RWPE1 (cell line): ENCODE data around the gene SYT7.
A peak's percentile ranks its signal among the peaks of the same experiment; 100 is the strongest.

Experiments used
- CTCF ChIA-PET: fragments of 350-600 bp; sonication (Branson Sonifier 250); formaldehyde crosslinking; extraction: SDS; loops from one replicate; lab custom pipeline; 2021; lab: Yijun Ruan, JAX
- POLR2A ChIA-PET: fragments of 400-600 bp; formaldehyde crosslinking; extraction: SDS; loops from one replicate; lab custom pipeline; 2020; ENCODE audit warnings: antibody characterized with exemption; ENCODE audit not compliant: low non-redundant PET; lab: Yijun Ruan, JAX
- DNase-seq: peaks from one replicate; pipeline ENCODE4 v3.0.0; 2012; ENCODE audit warnings: low spot score
- H3K27ac ChIP-seq: fragments of 450-650 bp; 2 replicates; pipeline ENCODE4 v1.5.1; 2017
- CTCF ChIP-seq: fragments of 450-650 bp; conservative IDR thresholded peaks from 2 replicates; pipeline ENCODE4 v1.5.1; 2017; ENCODE audit warnings: low read depth, mild to moderate bottlenecking

Gene SYT7

GRCh38 chr11:61581030-61581928, at the start of gene SYT7:
Gene SYT7, minus strand, starts transcription at chr11:61581076. Its CDS starts 256 bp downstream, at chr11:61580820.
- H3K27ac ChIP-seq: peak within 1 kb of the TSS; percentile 84
- POLR2A ChIA-PET: interaction anchor here (0.6 kb wide), 1 partner anchor 403 kb away, joined by 4 read pairs; no protein-coding TSS in a partner anchor
- DNase-seq: peak; percentile 92
- TF ChIP-seq CTCF: peak; percentile 65
- CTCF ChIA-PET: interaction anchor here (0.6 to 1.1 kb wide), 9 partner anchors 9 to 735 kb away, joined by 3 to 10 read pairs (median 4); no protein-coding TSS in a partner anchor

- no peak for TF ChIP-seq CTCF
- no peak overlapping the region for H3K27ac ChIP-seq
- DNase-seq: no peak
- CTCF ChIA-PET: interaction anchor here (0.6 to 1.2 kb wide), 6 partner anchors 9 to 434 kb away, joined by 3 read pairs; no protein-coding TSS in a partner anchor
- POLR2A ChIA-PET: no interaction called here
These were observed 49.2 kb upstream of the SYT7 start for GRCh38 chr11:61630089-61630488.

- DNase-seq: no peak
- TF ChIP-seq CTCF: no peak
- POLR2A ChIA-PET: no interaction called here
- CTCF ChIA-PET: interaction anchor here (0.5 to 2.8 kb wide), 12 partner anchors 9 to 434 kb away, joined by 3 to 16 read pairs (median 3); no protein-coding TSS in a partner anchor
- no peak overlapping the region for H3K27ac ChIP-seq
These were observed 48.4 kb upstream of the SYT7 start for GRCh38 chr11:61629082-61629833.

- ChIA-PET CTCF (interaction anchor here (0.9 to 2.8 kb wide), 8 partner anchors 10 to 182 kb away, joined by 3 to 16 read pairs (median 4); no protein-coding TSS in a partner anchor), POLR2A (no interaction called here)
- no peak for TF ChIP-seq CTCF
These were observed 47.7 kb upstream of the SYT7 start for GRCh38 chr11:61628662-61628970.

GRCh38 chr11:61627850-61628661, 47.2 kb upstream of the SYT7 start:
- peak; percentile 80 for TF ChIP-seq CTCF
- no peak overlapping the region for H3K27ac ChIP-seq
- ChIA-PET POLR2A (no interaction called here), CTCF (interaction anchor here (0.6 to 2.8 kb wide), 17 partner anchors 8 to 841 kb away, joined by 3 to 16 read pairs (median 3); no protein-coding TSS in a partner anchor)
- DNase-seq: peak; percentile 71

More at GRCh38 chr11:61628662-61628970, 47.7 kb upstream of the SYT7 start:
- no peak for DNase-seq
- no peak overlapping the region for H3K27ac ChIP-seq
